HG02981 (cell line): ENCODE data around the gene SDK1.
"Not testable (repeated sequence)": the region's sequence is repeated elsewhere in the genome, so short reads cannot be mapped to it uniquely, and the experiment has no call there.

ENCODE experiments used
- ATAC-seq: cut with Tn5 transposase; IDR thresholded peaks from one replicate; pipeline ENCODE4 v1.9.1; 2021; ENCODE audit warnings: mild to moderate bottlenecking, moderate library complexity; ENCODE audit not compliant: unreplicated experiment

Gene SDK1

GRCh38 chr7:4225881-4226523, 925.0 kb downstream of the SDK1 start:
- no peak for ATAC-seq

- no peak for ATAC-seq
Measured at GRCh38 chr7:4226524-4226882, 925.5 kb downstream of the SDK1 start.

GRCh38 chr7:4227105-4228010, 926.3 kb downstream of the SDK1 start:
- no peak for ATAC-seq

DNA sequence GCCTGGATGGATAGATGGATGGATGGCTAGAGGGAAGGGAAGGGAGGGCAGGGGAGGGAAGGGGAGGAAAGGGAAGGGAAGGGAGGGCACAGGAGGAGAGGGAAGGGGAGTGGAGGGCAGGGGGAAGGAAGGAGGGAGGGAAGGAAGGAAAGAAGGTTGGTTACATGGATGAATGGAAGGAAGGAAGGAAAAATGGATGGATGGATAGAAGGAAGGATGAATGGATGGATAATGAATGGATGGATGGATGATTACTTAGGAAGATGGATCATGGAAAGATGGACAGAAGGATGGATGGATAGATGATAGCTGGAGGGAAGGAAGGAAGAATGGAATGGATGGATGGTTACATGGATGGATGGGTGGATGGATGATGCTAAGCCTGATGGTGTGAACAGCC, 929.3 kb downstream of the SDK1 start:
- no peak for ATAC-seq

- no peak for ATAC-seq
Measured at GRCh38 chr7:4233146-4233545, 932.1 kb downstream of the SDK1 start.

DNA sequence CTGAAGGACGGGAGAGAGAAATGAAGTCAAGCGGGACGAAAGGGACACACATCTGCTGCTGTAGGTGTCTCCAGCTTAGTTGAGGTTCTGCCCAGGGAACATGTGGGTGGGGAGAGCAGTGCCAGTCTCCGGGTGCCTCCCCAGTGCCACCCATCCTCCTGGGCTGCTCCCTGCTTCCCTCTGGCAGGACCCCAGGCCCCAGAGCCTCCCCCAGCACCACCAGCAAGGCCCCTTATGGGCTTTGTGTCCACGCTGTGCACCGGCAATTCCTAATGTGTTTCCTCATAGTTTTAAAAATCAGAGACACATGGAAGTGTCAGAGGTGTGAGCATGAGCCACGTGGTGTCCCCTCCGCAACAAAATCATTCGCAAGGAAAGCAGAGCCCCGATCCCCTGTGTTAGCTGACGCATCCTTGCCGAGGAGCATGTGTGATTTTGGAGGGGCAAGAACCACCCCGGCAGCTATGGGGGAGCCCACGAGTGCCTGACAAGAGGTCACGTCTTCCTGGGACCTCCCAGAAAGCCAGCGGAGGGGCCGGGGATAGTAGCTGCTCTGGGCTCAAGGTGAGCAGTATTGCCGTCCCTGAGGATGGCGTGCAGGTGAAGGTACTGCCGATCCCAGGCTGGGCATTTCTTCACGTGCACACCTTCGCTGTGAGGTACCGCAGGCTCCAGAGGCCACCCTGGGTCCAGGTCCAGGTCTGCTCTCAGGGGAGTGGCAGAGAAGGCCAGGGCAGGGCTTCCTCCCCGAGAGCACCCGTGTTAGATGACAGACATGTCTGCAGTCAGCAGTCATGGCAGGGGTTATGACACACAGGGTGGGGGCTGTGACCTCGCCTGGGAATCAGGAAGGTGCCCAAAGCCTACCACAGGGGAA, 932.8 kb downstream of the SDK1 start:
- ATAC-seq: no peak

- no peak for ATAC-seq
Measured at GRCh38 chr7:4234498-4234855, 933.4 kb downstream of the SDK1 start.

GRCh38 chr7:4234886-4235285, 933.8 kb downstream of the SDK1 start:
- ATAC-seq: no peak

- no peak for ATAC-seq
Measured at GRCh38 chr7:4235596-4235995, 934.5 kb downstream of the SDK1 start.

GRCh38 chr7:4236389-4236788, 935.3 kb downstream of the SDK1 start:
- ATAC-seq: no peak

DNA sequence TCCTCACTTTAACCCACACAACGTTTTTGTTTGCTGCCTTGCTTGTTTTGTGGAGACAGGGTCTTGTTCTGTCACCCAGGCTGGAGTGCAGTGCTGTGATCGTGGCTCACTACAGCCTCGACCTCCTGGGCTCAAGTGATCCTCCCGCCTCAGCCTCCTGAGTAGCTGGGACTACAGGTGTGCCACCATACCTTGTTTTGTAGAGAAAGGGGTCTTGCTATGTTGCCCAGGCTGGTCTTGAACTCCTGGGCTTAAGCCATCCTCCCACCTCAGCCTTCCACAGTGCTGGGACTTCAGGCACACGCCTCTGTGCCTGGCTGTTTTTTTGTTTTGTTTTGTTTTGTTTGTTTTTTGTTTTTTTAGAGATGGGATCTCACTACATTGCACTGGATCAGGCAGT, 935.8 kb downstream of the SDK1 start:
- not testable (repeated sequence) for ATAC-seq

DNA sequence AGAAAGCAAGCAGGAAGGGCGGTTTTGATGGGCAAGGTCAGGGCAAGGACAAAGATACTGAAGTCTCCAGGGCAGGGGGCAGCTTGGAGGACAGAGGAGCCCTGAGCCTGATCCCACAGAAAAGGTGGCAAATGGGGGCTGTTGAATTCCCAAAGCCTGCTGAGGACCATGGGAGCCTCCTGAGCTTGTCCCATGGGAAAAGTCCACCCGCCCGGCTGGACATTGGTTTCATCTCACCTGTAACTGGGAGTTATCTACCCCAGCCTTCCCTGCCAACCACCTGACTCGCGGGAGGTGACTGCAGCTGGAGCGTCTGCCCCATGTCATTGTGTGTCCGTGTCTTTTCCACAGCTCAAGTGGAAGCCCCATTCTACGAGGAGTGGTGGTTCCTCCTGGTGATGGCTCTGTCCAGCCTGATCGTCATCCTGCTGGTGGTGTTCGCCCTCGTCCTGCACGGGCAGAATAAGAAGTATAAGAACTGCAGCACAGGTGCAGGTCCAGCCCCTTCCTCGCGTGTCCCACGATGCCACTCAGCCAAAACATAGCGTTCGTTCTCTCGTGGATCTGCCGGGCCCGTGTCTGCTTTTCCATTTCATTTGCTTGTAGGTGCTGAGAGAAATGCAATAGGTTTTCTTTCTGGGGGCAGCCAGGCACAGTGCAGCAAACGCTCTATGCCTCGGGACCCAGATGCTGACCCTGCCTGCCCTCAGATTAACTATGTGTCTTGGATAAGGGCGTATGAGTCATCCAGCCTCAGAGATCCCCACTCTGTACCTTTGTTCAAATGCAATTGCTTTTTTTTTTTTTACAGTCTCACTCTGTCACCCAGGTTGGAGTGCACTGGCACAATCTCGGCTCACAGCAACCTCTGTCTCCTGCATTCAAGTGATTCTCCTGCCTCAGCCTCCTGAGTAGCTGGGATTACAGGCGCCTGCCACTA, 936.5 kb downstream of the SDK1 start:
- ATAC-seq: no peak

GRCh38 chr7:4238861-4239260, 937.8 kb downstream of the SDK1 start:
- no peak for ATAC-seq

GRCh38 chr7:4240042-4240441, 939.0 kb downstream of the SDK1 start:
- no peak for ATAC-seq

GRCh38 chr7:4240520-4241303, 939.7 kb downstream of the SDK1 start:
- ATAC-seq: no peak

- no peak for ATAC-seq
Measured at GRCh38 chr7:4241304-4241612, 940.2 kb downstream of the SDK1 start.

DNA sequence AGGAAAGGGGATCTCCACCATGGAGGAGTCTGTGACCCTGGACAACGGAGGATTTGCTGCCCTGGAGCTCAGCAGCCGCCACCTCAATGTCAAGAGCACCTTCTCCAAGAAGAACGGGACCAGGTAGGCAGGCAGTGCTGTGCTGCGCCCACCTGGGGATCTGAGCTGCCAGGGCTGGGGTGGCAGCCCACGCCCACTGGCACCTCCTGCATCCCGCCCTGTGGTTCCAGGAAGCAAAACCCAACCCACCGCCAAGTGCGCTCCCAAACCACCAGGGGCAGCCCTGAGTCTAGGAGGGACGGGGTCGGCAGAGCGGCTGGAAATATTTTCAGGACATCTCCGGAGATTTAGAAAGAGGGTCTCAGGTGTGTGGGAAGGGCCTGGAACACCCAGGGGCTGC, 940.7 kb downstream of the SDK1 start:
- no peak for ATAC-seq

- ATAC-seq: no peak
Measured at GRCh38 chr7:4242706-4243105, 941.7 kb downstream of the SDK1 start.

DNA sequence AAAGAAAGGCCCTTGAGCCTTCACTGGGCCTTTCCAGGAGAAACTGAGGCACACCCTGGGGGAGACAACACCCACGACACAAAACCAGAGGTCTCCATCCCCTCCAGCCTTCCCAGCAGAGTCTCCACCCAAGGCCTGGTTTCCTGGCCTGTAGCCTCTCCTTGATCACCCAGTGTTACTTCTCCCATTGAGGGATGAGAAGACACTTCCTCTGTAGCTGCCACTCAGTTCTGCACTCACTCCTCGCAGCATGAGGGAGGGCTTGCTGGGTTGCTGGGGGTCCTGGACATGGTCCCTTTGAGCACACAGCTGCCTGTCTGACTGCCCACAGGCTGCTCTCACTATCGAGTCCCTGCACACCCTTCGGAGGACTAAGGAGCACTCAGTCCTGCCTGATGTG, 943.0 kb downstream of the SDK1 start:
- ATAC-seq: no peak

- no peak for ATAC-seq
Measured at GRCh38 chr7:4244635-4245034, 943.6 kb downstream of the SDK1 start.
